Lower leg skin (tissue), 4 donors: ENCODE measurements around the gene CDH23. TPM values are rescaled to one million over a fixed set of nuclear protein-coding genes. Genes with fewer than 3 reads are reported as not detected.

Experiments
- DNase-seq, 2 donors: peaks; one replicate each; pipeline ENCODE4 v3.0.0-alpha.2; 2019; ENCODE audit warnings: low spot score in 2 of 2
- H3K4me3 ChIP-seq: fragments of 200-600 bp; sonication (generic); 2 replicates; pipeline ENCODE4 v1.5.1; 2017; ENCODE audit warnings: mild to moderate bottlenecking, low read depth; ENCODE audit not compliant: poor library complexity, severe bottlenecking
- POLR2A ChIP-seq, 2 donors: fragments of 450-650 bp; IDR thresholded peaks; one replicate each; pipeline ENCODE4 v1.6.1; 2016 to 2017; ENCODE audit warnings: antibody characterized with exemption in 2 of 2, mild to moderate bottlenecking in 1 of 2, moderate library complexity in 1 of 2
- WGBS, 2 donors: methylation state at CpG; one replicate each; pipeline ENCODE4 v1.1.5; 2018; 5-methylcytosine and 5-hydroxymethylcytosine counted together
- intact Hi-C: fragments of 100-400 bp; cut with DNase I; formaldehyde crosslinking; loops from one replicate; pipeline ENCODE4 v1.15.0; 2023; ENCODE audit warnings: low total_unique reads
- total RNA-seq, 4 donors: library from RNA; depleted of rRNA; stranded (reverse); fragments of >200 nt; gene quantifications; one replicate each; pipeline ENCODE4 v1.1.0, GENCODE V29; 2016
- TF ChIP-seq, protein P1 (sequence below), 3 donors: fragments of 450-650 bp; IDR thresholded peaks; one replicate each; pipeline ENCODE4 v1.5.1; 2016; ENCODE audit warnings: antibody characterized with exemption in 3 of 3, mild to moderate bottlenecking in 3 of 3, moderate library complexity in 2 of 3

The CDH23 gene
- 1 to 10 TPM; 1.7 to 9.2 (median 2.6) TPM for total RNA-seq

DNA sequence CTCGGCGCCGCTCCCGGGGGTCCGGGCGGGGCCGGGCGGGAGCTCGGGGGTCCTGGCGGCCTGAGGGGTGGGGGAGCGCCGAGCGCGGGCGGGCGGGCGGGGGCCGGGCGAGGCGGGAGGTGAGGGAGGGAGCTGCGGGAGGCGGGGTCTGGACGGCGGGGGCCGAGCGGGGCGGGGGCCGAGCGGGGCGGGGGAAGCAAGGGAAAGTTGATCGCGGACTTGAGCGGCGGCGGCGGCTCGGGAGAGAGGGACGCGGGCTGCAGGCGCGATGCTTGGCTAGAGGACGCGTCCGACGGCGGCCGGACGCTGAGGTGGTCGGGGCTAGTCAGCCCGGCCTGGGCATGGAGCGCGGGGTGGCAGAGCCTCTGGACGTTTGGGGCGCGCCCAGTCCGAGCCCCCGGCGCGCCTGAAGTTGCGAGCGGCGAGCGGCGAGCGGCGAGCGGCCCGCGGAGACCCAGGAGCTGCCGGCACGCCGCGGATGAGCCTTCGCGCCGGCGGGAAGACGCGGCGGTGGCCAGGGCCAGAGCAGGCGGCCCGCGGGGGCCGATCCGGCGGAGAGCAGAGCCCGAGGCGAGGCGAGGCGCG, at the start of gene CDH23:
CDH23 (plus strand) TSS at position 210 of the 585 bp plus-strand sequence. CDS start 42,912 bp downstream, outside the sequence.
- DNase-seq, result peak in 1 of 2 donors; percentile 88
- TF ChIP-seq, protein P1, sequence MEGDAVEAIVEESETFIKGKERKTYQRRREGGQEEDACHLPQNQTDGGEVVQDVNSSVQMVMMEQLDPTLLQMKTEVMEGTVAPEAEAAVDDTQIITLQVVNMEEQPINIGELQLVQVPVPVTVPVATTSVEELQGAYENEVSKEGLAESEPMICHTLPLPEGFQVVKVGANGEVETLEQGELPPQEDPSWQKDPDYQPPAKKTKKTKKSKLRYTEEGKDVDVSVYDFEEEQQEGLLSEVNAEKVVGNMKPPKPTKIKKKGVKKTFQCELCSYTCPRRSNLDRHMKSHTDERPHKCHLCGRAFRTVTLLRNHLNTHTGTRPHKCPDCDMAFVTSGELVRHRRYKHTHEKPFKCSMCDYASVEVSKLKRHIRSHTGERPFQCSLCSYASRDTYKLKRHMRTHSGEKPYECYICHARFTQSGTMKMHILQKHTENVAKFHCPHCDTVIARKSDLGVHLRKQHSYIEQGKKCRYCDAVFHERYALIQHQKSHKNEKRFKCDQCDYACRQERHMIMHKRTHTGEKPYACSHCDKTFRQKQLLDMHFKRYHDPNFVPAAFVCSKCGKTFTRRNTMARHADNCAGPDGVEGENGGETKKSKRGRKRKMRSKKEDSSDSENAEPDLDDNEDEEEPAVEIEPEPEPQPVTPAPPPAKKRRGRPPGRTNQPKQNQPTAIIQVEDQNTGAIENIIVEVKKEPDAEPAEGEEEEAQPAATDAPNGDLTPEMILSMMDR (IDR thresholded peaks at IDR 0.05), result no peak
- TF ChIP-seq POLR2A (IDR thresholded peaks at IDR 0.05), result no peak
- intact Hi-C loops, result no loop called here
- H3K4me3 ChIP-seq, result no peak within 1 kb of the TSS
- 0 to 1% methylated on average over 54 to 72 of the region's 91 CpGs for WGBS, 2 donors

DNA sequence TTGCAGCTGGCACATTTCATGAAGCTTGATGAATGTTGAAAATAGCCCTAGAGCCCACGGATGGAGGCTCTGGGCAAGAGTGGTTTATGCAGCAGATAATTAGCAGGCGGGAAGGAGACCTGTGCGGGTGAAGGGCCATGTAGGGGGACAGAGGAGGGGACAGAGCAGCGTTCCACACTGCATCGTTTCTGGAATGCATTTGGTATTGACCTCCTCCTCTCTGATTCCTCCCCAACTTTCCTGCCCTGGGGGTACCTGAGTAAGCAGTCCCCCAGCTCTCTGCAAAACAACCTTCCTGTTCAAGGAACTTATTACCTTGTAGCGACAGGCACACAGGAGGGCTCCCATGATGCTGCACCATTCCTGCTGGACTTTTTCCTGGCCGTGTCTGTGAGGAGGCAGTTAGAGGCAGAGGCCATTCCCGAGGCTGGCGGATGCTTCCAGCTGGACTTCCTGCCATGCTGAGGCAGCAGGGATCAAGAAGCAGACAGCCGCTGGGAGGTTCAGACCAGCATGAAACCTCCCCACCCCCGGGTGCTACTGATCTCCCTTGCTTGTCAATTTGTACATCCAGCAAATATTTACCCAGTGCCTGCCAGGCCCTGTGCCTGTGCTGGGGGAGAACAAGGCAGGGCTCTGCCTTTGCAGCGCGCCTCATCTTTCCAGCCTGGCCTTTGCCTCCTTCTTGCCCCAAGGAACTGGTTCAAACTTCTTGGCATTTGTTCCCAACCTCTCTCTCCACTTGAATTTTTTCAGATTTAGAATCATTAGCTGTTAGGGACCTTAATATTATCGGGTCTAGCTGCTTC, 48.9 kb upstream of the CDH23 start:
- no peak for DNase-seq
- WGBS, 2 donors, result 77 to 78% methylated on average over 14 of the region's 14 CpGs
- intact Hi-C loops, result no loop called here
- H3K4me3 ChIP-seq, result no peak overlapping the region
- TF ChIP-seq, protein P1 (IDR thresholded peaks at IDR 0.05), result no peak
- TF ChIP-seq POLR2A (IDR thresholded peaks at IDR 0.05), result no peak

DNA sequence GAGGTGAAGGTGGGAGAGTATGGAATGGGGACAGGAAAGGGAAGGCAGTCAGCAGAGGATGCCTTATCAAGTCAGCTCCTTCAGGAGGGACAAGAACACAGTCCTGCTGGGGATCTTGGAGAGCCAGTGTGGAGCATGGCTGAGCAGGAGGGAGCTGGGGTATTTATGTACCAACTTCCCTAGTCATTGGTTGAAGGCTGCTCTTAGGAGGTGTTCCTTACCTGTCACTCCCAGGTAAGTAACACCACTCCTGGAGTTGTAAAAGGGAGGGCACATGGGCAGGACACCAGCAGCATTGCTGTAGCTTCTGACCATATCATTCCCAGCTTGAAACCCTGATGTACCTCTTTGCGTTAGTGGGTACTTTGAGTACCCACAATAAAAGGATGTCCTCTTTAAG, 47.9 kb upstream of the CDH23 start:
- no peak for TF ChIP-seq POLR2A (IDR thresholded peaks at IDR 0.05)
- TF ChIP-seq, protein P1 (IDR thresholded peaks at IDR 0.05), result no peak
- intact Hi-C loops, result no loop called here

DNA sequence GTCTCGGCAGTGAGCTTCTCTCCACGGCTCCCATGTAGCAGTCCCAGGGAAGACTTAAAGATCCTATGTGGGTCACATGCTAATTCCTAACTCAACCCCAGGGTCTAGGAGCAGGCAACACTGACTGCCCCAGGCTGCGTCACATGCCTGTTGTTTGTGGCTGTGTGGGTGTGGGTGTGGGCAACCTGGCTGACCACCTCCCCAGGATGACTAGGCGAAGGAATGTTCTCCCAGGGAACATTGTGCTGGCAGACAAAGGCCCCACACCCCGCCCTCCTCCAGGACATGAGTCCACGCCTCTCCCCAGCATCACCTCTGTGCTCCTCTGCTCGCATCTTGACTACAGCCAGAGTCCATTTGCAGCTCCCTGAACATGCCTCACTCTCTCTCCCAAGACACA, 47.3 kb upstream of the CDH23 start:
- H3K4me3 ChIP-seq, result no peak overlapping the region
- no peak for DNase-seq
- 83 to 89% methylated on average over 6 to 7 of the region's 7 CpGs for WGBS, 2 donors
- intact Hi-C loops, result no loop called here
- TF ChIP-seq, protein P1 (IDR thresholded peaks at IDR 0.05), result no peak
- no peak for TF ChIP-seq POLR2A (IDR thresholded peaks at IDR 0.05)

More for the DNA sequence above, 47.9 kb upstream of the CDH23 start:
- no peak for DNase-seq
- 93 to 100% methylated on average over 1 of the region's 1 CpG for WGBS, 2 donors
- no peak overlapping the region for H3K4me3 ChIP-seq

DNA sequence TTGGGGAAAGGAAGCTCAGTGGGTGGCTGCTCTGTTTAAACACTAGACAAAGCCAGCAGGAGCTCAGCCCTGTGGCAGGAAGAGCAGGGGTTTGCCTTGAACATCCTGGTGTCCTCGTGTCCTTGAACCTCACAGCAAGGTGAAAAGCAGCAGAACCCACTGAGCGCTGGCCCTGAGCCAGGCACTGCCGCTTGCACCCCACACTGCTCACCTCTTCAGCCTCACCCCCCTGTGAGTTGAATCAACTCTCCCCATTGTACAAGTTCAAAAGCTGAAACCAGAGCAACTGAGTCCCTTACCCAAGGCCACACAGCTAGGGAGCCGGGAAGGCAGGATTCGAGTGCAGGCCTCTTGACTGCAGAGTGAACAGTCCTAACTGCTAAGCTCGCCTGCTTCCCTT, 45.6 kb upstream of the CDH23 start:
- intact Hi-C loops, result no loop called here
- DNase-seq, result no peak
- TF ChIP-seq, protein P1 (IDR thresholded peaks at IDR 0.05), result no peak
- TF ChIP-seq POLR2A (IDR thresholded peaks at IDR 0.05), result no peak
- no peak overlapping the region for H3K4me3 ChIP-seq
- 86 to 94% methylated on average over 6 of the region's 6 CpGs for WGBS, 2 donors
